GM23248 (cell line): ENCODE data around the gene LYRM1. TPM values are rescaled to one million over a fixed set of nuclear protein-coding genes. Genes with fewer than 3 reads are reported as not detected.
A peak's percentile ranks its signal among the peaks of the same experiment; 100 is the strongest.

Experiments used
- DNase-seq: peaks from one replicate; pipeline ENCODE4 v3.0.0-alpha.2; 2015
- H2AFZ ChIP-seq: fragments of 200-600 bp; sonication (generic); 2 replicates; pipeline ENCODE4 v1.6.1; 2016; ENCODE audit warnings: antibody characterized with exemption
- H3F3A ChIP-seq: fragments of 200-600 bp; sonication (generic); 2 replicates; pipeline ENCODE4 v1.6.1; 2016; ENCODE audit warnings: mild to moderate bottlenecking, antibody characterized with exemption, mixed run types; ENCODE audit not compliant: insufficient read depth
- H3K27ac ChIP-seq: fragments of 200-600 bp; sonication (generic); 2 replicates; pipeline ENCODE4 v1.5.1; 2016; ENCODE audit warnings: mild to moderate bottlenecking
- H3K27me3 ChIP-seq: fragments of 200-600 bp; sonication (generic); replicated peaks from 2 replicates; pipeline ENCODE4 v1.6.1; 2016; ENCODE audit warnings: mild to moderate bottlenecking; ENCODE audit not compliant: insufficient read depth
- H3K36me3 ChIP-seq: fragments of 200-600 bp; sonication (generic); 2 replicates; pipeline ENCODE4 v1.6.1; 2016; ENCODE audit warnings: low read depth, mild to moderate bottlenecking
- H3K4me1 ChIP-seq: fragments of 200-600 bp; sonication (generic); 2 replicates; pipeline ENCODE4 v1.6.1; 2016; ENCODE audit warnings: mild to moderate bottlenecking; ENCODE audit not compliant: insufficient read depth
- H3K4me2 ChIP-seq: fragments of 200-600 bp; sonication (generic); one replicate; pipeline ENCODE4 v1.6.1; 2016; ENCODE audit warnings: mild to moderate bottlenecking; ENCODE audit not compliant: unreplicated experiment
- H3K4me3 ChIP-seq: fragments of 200-600 bp; sonication (generic); 2 replicates; pipeline ENCODE4 v1.5.1; 2016; ENCODE audit warnings: mild to moderate bottlenecking
- H3K79me2 ChIP-seq: fragments of 200-600 bp; sonication (generic); 2 replicates; pipeline ENCODE4 v1.6.1; 2016; ENCODE audit warnings: mild to moderate bottlenecking; ENCODE audit not compliant: insufficient read depth
- H3K9ac ChIP-seq: fragments of 200-600 bp; sonication (generic); 2 replicates; pipeline ENCODE4 v1.6.1; 2016; ENCODE audit warnings: mild to moderate bottlenecking
- H3K9me2 ChIP-seq: fragments of 200-600 bp; sonication (generic); 2 replicates; pipeline ENCODE4 v1.6.1; 2016; ENCODE audit warnings: mixed run types, mild to moderate bottlenecking, moderate library complexity; ENCODE audit not compliant: insufficient read depth
- H3K9me3 ChIP-seq: fragments of 200-600 bp; sonication (generic); one replicate; pipeline ENCODE4 v1.6.1; 2017; ENCODE audit warnings: low read depth
- H4K20me1 ChIP-seq: fragments of 200-600 bp; sonication (generic); 2 replicates; pipeline ENCODE4 v1.6.0; 2016; ENCODE audit not compliant: insufficient read depth
- EZH2 ChIP-seq: fragments of 200-600 bp; sonication (generic); IDR thresholded peaks from 2 replicates; pipeline ENCODE4 v1.6.1; 2018; ENCODE audit warnings: antibody characterized with exemption, mild to moderate bottlenecking; ENCODE audit not compliant: insufficient read depth, poor library complexity, severe bottlenecking
- EZH2phosphoT487 ChIP-seq: fragments of 200-600 bp; sonication (generic); IDR thresholded peaks from 2 replicates; pipeline ENCODE4 v1.6.1; 2018; ENCODE audit warnings: antibody characterized with exemption, moderate library complexity, mild to moderate bottlenecking, low read depth; ENCODE audit not compliant: insufficient read depth
- WGBS, 2 experiments: methylation state at CpG; one replicate each; pipeline ENCODE4 v1.1.6; 2015 to 2017; ENCODE audit warnings: low lambda C conversion rate in 2 of 2, low coverage in 1 of 2; ENCODE audit errors: missing lambda C conversion rate in 2 of 2; 5-methylcytosine and 5-hydroxymethylcytosine counted together
- in situ Hi-C: fragments of 300-500 bp; cut with MboI; formaldehyde crosslinking; loops from 2 replicates; pipeline ENCODE4 v1.15.0; 2020
- polyA plus RNA-seq: library from polyadenylated mRNA; unstranded; fragments of >200 nt; fragmentation: Nextera tagmentation; extraction: Ambion mirVana; gene quantifications from 2 replicates; pipeline ENCODE4 v1.2.1, GENCODE V29; 2016
- total RNA-seq: library from RNA; depleted of rRNA; stranded (reverse); fragments of >200 nt; shearing (Covaris generic); gene quantifications from 2 replicates; pipeline ENCODE4 v1.2.3, GENCODE V29; 2014

The LYRM1 gene
- total and polyA plus RNA-seq, 2 experiments from 2014 or later, result 32.1 to 40.9 TPM

- DNase-seq, result peak; percentile 65
- H3K9me2 ChIP-seq, result no peaks in the 10 kb centered on the region
- H3K79me2 ChIP-seq, result peaks cover 100% of the 10 kb centered on the region
- H3K27me3 ChIP-seq, result no peaks in the 10 kb centered on the region
- H3F3A ChIP-seq, result peaks cover 45% of the 10 kb centered on the region
- peaks cover 37% of the 10 kb centered on the region for H4K20me1 ChIP-seq
- H2AFZ ChIP-seq, result no peak overlapping the region
- H3K9ac ChIP-seq, result no peak overlapping the region
- H3K36me3 ChIP-seq, result no peaks in the 10 kb centered on the region
- in situ Hi-C loops, result no loop called here
- H3K4me3 ChIP-seq, result no peak overlapping the region
- peak overlapping the region; percentile 27 for H3K4me2 ChIP-seq
- no peaks in the 10 kb centered on the region for H3K9me3 ChIP-seq
- no peak for TF ChIP-seq EZH2
- WGBS, 2 experiments, result 50 to 64% methylated on average over 1 of the region's 1 CpG
- H3K27ac ChIP-seq, result peak overlapping the region; percentile 9
- H3K4me1 ChIP-seq, result peaks cover 26% of the 10 kb centered on the region
Observed at GRCh38 chr16:20884240-20884556, 16.4 kb upstream of the LYRM1 start.

GRCh38 chr16:20886320-20886719 is 14.3 kb upstream of the LYRM1 start:
- Histone ChIP-seq H3K36me3 (no peaks in the 10 kb centered on the region), H4K20me1 (peaks cover 38% of the 10 kb centered on the region), H2AFZ (no peak overlapping the region), H3K9me3 (no peaks in the 10 kb centered on the region), H3K27ac (no peak overlapping the region), H3K4me2 (no peak overlapping the region), H3K27me3 (no peaks in the 10 kb centered on the region), H3K9me2 (no peaks in the 10 kb centered on the region), H3K79me2 (peaks cover 100% of the 10 kb centered on the region), H3F3A (peaks cover 34% of the 10 kb centered on the region; the same call in 1 of the 2 replicates), H3K4me1 (peaks cover 15% of the 10 kb centered on the region), H3K4me3 (no peak overlapping the region), H3K9ac (no peak overlapping the region)
- 43 to 69% methylated on average over 1 of the region's 1 CpG for WGBS, 2 experiments
- TF ChIP-seq EZH2phosphoT487 (no peak), EZH2 (no peak)
- no peak for DNase-seq
- in situ Hi-C loops, result no loop called here

GRCh38 chr16:20887207-20887606 is 13.4 kb upstream of the LYRM1 start:
- Histone ChIP-seq H3K79me2 (peaks cover 100% of the 10 kb centered on the region), H3K4me2 (no peak overlapping the region), H3K9me2 (no peaks in the 10 kb centered on the region), H3K4me3 (no peak overlapping the region), H3F3A (peaks cover 34% of the 10 kb centered on the region; the same call in 1 of the 2 replicates), H3K9me3 (no peaks in the 10 kb centered on the region), H3K4me1 (peaks cover 15% of the 10 kb centered on the region), H3K27me3 (no peaks in the 10 kb centered on the region), H3K9ac (no peak overlapping the region), H3K36me3 (peaks cover 4% of the 10 kb centered on the region; the same call in 1 of the 2 replicates), H3K27ac (no peak overlapping the region), H2AFZ (no peak overlapping the region), H4K20me1 (peaks cover 36% of the 10 kb centered on the region)
- no peak for DNase-seq
- in situ Hi-C loops, result no loop called here
- TF ChIP-seq EZH2 (no peak), EZH2phosphoT487 (no peak)
- WGBS, 2 experiments, result 88 to 100% methylated on average over 1 of the region's 1 CpG

- no peak for DNase-seq
- Histone ChIP-seq H3K9me2 (no peaks in the 10 kb centered on the region), H3K27me3 (no peaks in the 10 kb centered on the region), H3F3A (peaks cover 18% of the 10 kb centered on the region; the same call in 1 of the 2 replicates), H2AFZ (no peak overlapping the region), H3K4me3 (no peak overlapping the region), H3K4me1 (no peaks in the 10 kb centered on the region; the same call in 1 of the 2 replicates), H3K4me2 (no peak overlapping the region), H3K79me2 (peaks cover 100% of the 10 kb centered on the region), H3K27ac (no peak overlapping the region), H3K36me3 (peaks cover 11% of the 10 kb centered on the region; the same call in 1 of the 2 replicates), H3K9me3 (no peaks in the 10 kb centered on the region), H4K20me1 (peaks cover 36% of the 10 kb centered on the region), H3K9ac (no peak overlapping the region)
- in situ Hi-C loops, result no loop called here
- no peak for TF ChIP-seq EZH2phosphoT487
- TF ChIP-seq EZH2, result no peak
- 95 to 97% methylated on average over 4 of the region's 4 CpGs for WGBS, 2 experiments
Observed at GRCh38 chr16:20889625-20890275, 10.8 kb upstream of the LYRM1 start.
